Activated CD4-positive, alpha-beta T cell treated with anti-CD3 and anti-CD28 coated beads, Interleukin-2, amount 10 ng/mL, durations not matched to agents 24 days and 14 days (primary cell): ENCODE data around the gene CEP104. TPM values are rescaled to one million over a fixed set of nuclear protein-coding genes. Genes with fewer than 3 reads are reported as not detected.

ENCODE experiments used
- DNase-seq: peaks from one replicate; pipeline ENCODE4 v3.0.0; 2022
- H3K27ac Mint-ChIP-seq: one replicate; pipeline ENCODE4 v1.8.0; 2022; ENCODE audit warnings: mild to moderate bottlenecking, mixed read lengths
- H3K27me3 Mint-ChIP-seq: one replicate; pipeline ENCODE4 v1.8.0; 2022; ENCODE audit warnings: mixed read lengths
- H3K36me3 Mint-ChIP-seq: one replicate; pipeline ENCODE4 v1.8.0; 2022; ENCODE audit warnings: low read depth, mild to moderate bottlenecking, mixed read lengths
- H3K4me1 Mint-ChIP-seq: one replicate; pipeline ENCODE4 v1.8.0; 2021; ENCODE audit warnings: mixed read lengths
- H3K4me3 Mint-ChIP-seq: one replicate; pipeline ENCODE4 v1.8.0; 2022; ENCODE audit warnings: mild to moderate bottlenecking, moderate library complexity, mixed read lengths
- H3K9me3 Mint-ChIP-seq: one replicate; pipeline ENCODE4 v1.8.0; 2021; ENCODE audit warnings: mixed read lengths
- intact Hi-C: fragments of 100-400 bp; cut with micrococcal nuclease; formaldehyde crosslinking; loops from one replicate; pipeline ENCODE4 v1.15.1; 2023
- total RNA-seq: library from RNA; stranded (reverse); gene quantifications from 2 replicates; pipeline ENCODE4 v1.2.3, GENCODE V29; 2022

The CEP104 gene
- total RNA-seq, 1 donor from 2014 or later: 48.1 TPM

GRCh38 chr1:3841491-3841890 lies 15.5 kb downstream of the CEP104 start:
- Mint-ChIP-seq H3K4me3 (no peak overlapping the region), H3K9me3 (no peaks in the 10 kb centered on the region), H3K27me3 (no peaks in the 10 kb centered on the region), H3K4me1 (no peaks in the 10 kb centered on the region), H3K27ac (no peak overlapping the region), H3K36me3 (peaks cover 62% of the 10 kb centered on the region)
- intact Hi-C loops: no loop called here
- DNase-seq: no peak

- no peak overlapping the region for H3K27ac Mint-ChIP-seq
- no peak for DNase-seq
- H3K4me3 Mint-ChIP-seq: no peak overlapping the region
- H3K9me3 Mint-ChIP-seq: no peaks in the 10 kb centered on the region
- no peaks in the 10 kb centered on the region for H3K27me3 Mint-ChIP-seq
- no peaks in the 10 kb centered on the region for H3K4me1 Mint-ChIP-seq
- intact Hi-C loops: no loop called here
- peaks cover 68% of the 10 kb centered on the region for H3K36me3 Mint-ChIP-seq
Measured at GRCh38 chr1:3838788-3839187, 18.2 kb downstream of the CEP104 start.

- H3K4me3 Mint-ChIP-seq: no peak overlapping the region
- H3K27me3 Mint-ChIP-seq: no peaks in the 10 kb centered on the region
- no peaks in the 10 kb centered on the region for H3K4me1 Mint-ChIP-seq
- H3K36me3 Mint-ChIP-seq: peaks cover 65% of the 10 kb centered on the region
- H3K27ac Mint-ChIP-seq: no peak overlapping the region
- no peaks in the 10 kb centered on the region for H3K9me3 Mint-ChIP-seq
- no peak for DNase-seq
- intact Hi-C loops: no loop called here
Measured at GRCh38 chr1:3837685-3838084, 19.3 kb downstream of the CEP104 start.

- no peaks in the 10 kb centered on the region for H3K4me1 Mint-ChIP-seq
- H3K27ac Mint-ChIP-seq: no peak overlapping the region
- no peak overlapping the region for H3K4me3 Mint-ChIP-seq
- intact Hi-C loops: no loop called here
- H3K36me3 Mint-ChIP-seq: peaks cover 66% of the 10 kb centered on the region
- no peak for DNase-seq
- H3K9me3 Mint-ChIP-seq: no peaks in the 10 kb centered on the region
- H3K27me3 Mint-ChIP-seq: no peaks in the 10 kb centered on the region
Measured at GRCh38 chr1:3837200-3837599, 19.8 kb downstream of the CEP104 start.

GRCh38 chr1:3836421-3836820 lies 20.6 kb downstream of the CEP104 start:
- Mint-ChIP-seq H3K27ac (no peak overlapping the region), H3K27me3 (no peaks in the 10 kb centered on the region), H3K4me3 (no peak overlapping the region), H3K36me3 (peaks cover 68% of the 10 kb centered on the region), H3K4me1 (no peaks in the 10 kb centered on the region), H3K9me3 (no peaks in the 10 kb centered on the region)
- no peak for DNase-seq
- intact Hi-C loops: no loop called here

- H3K36me3 Mint-ChIP-seq: peaks cover 68% of the 10 kb centered on the region
- H3K27ac Mint-ChIP-seq: no peak overlapping the region
- H3K4me3 Mint-ChIP-seq: no peak overlapping the region
- no peak for DNase-seq
- intact Hi-C loops: no loop called here
- H3K4me1 Mint-ChIP-seq: no peaks in the 10 kb centered on the region
- H3K9me3 Mint-ChIP-seq: no peaks in the 10 kb centered on the region
- H3K27me3 Mint-ChIP-seq: no peaks in the 10 kb centered on the region
Measured at GRCh38 chr1:3834701-3835100, 22.3 kb downstream of the CEP104 start.

- Mint-ChIP-seq H3K27me3 (no peaks in the 10 kb centered on the region), H3K4me1 (no peaks in the 10 kb centered on the region), H3K9me3 (no peaks in the 10 kb centered on the region), H3K4me3 (no peak overlapping the region), H3K27ac (no peak overlapping the region), H3K36me3 (peaks cover 49% of the 10 kb centered on the region)
- DNase-seq: no peak
- intact Hi-C loops: no loop called here
Measured at GRCh38 chr1:3831689-3832088, 25.3 kb downstream of the CEP104 start.

- intact Hi-C loops: no loop called here
- Mint-ChIP-seq H3K27me3 (no peaks in the 10 kb centered on the region), H3K36me3 (peaks cover 41% of the 10 kb centered on the region), H3K4me1 (no peaks in the 10 kb centered on the region), H3K4me3 (no peak overlapping the region), H3K9me3 (no peaks in the 10 kb centered on the region), H3K27ac (no peak overlapping the region)
- no peak for DNase-seq
Measured at GRCh38 chr1:3828391-3828790, 28.6 kb downstream of the CEP104 start.

GRCh38 chr1:3827813-3828307 lies 29.2 kb downstream of the CEP104 start:
- H3K4me3 Mint-ChIP-seq: no peak overlapping the region
- no peaks in the 10 kb centered on the region for H3K4me1 Mint-ChIP-seq
- H3K27me3 Mint-ChIP-seq: no peaks in the 10 kb centered on the region
- intact Hi-C loops: no loop called here
- H3K27ac Mint-ChIP-seq: no peak overlapping the region
- no peak for DNase-seq
- H3K36me3 Mint-ChIP-seq: peaks cover 38% of the 10 kb centered on the region
- H3K9me3 Mint-ChIP-seq: no peaks in the 10 kb centered on the region

- no peak for DNase-seq
- no peaks in the 10 kb centered on the region for H3K4me1 Mint-ChIP-seq
- no peaks in the 10 kb centered on the region for H3K9me3 Mint-ChIP-seq
- intact Hi-C loops: no loop called here
- H3K27ac Mint-ChIP-seq: no peak overlapping the region
- H3K27me3 Mint-ChIP-seq: no peaks in the 10 kb centered on the region
- H3K36me3 Mint-ChIP-seq: peaks cover 33% of the 10 kb centered on the region
- H3K4me3 Mint-ChIP-seq: no peak overlapping the region
Measured at GRCh38 chr1:3825356-3825755, 31.7 kb downstream of the CEP104 start.

GRCh38 chr1:3824650-3825049 lies 32.4 kb downstream of the CEP104 start:
- H3K36me3 Mint-ChIP-seq: peaks cover 31% of the 10 kb centered on the region
- DNase-seq: no peak

GRCh38 chr1:3822421-3822820 lies 34.6 kb downstream of the CEP104 start:
- H3K4me1 Mint-ChIP-seq: no peaks in the 10 kb centered on the region
- H3K4me3 Mint-ChIP-seq: no peak overlapping the region
- no peak for DNase-seq
- no peak overlapping the region for H3K27ac Mint-ChIP-seq
- peaks cover 23% of the 10 kb centered on the region for H3K36me3 Mint-ChIP-seq
- intact Hi-C loops: no loop called here
- H3K27me3 Mint-ChIP-seq: no peaks in the 10 kb centered on the region
- no peaks in the 10 kb centered on the region for H3K9me3 Mint-ChIP-seq

More at GRCh38 chr1:3824650-3825049, 32.4 kb downstream of the CEP104 start:
- no peaks in the 10 kb centered on the region for H3K27me3 Mint-ChIP-seq
- intact Hi-C loops: no loop called here
- H3K4me1 Mint-ChIP-seq: no peaks in the 10 kb centered on the region
- H3K9me3 Mint-ChIP-seq: no peaks in the 10 kb centered on the region
- no peak overlapping the region for H3K27ac Mint-ChIP-seq
- no peak overlapping the region for H3K4me3 Mint-ChIP-seq

- no peaks in the 10 kb centered on the region for H3K9me3 Mint-ChIP-seq
- DNase-seq: no peak
- peaks cover 23% of the 10 kb centered on the region for H3K36me3 Mint-ChIP-seq
- H3K4me1 Mint-ChIP-seq: no peaks in the 10 kb centered on the region
- no peak overlapping the region for H3K27ac Mint-ChIP-seq
- intact Hi-C loops: no loop called here
- no peaks in the 10 kb centered on the region for H3K27me3 Mint-ChIP-seq
- H3K4me3 Mint-ChIP-seq: no peak overlapping the region
Measured at GRCh38 chr1:3821908-3822307, 35.1 kb downstream of the CEP104 start.

- no peak for DNase-seq
- Mint-ChIP-seq H3K4me3 (no peak overlapping the region), H3K36me3 (peaks cover 22% of the 10 kb centered on the region), H3K27ac (no peak overlapping the region), H3K27me3 (no peaks in the 10 kb centered on the region), H3K9me3 (no peaks in the 10 kb centered on the region), H3K4me1 (no peaks in the 10 kb centered on the region)
- intact Hi-C loops: no loop called here
Measured at GRCh38 chr1:3821447-3821846, 35.6 kb downstream of the CEP104 start.

GRCh38 chr1:3821004-3821403 lies 36.0 kb downstream of the CEP104 start:
- H3K27me3 Mint-ChIP-seq: no peaks in the 10 kb centered on the region
- no peaks in the 10 kb centered on the region for H3K4me1 Mint-ChIP-seq
- DNase-seq: no peak
- no peak overlapping the region for H3K4me3 Mint-ChIP-seq
- H3K36me3 Mint-ChIP-seq: peaks cover 21% of the 10 kb centered on the region
- H3K27ac Mint-ChIP-seq: no peak overlapping the region
- no peaks in the 10 kb centered on the region for H3K9me3 Mint-ChIP-seq
- intact Hi-C loops: no loop called here
